HG02885 (cell line): ENCODE data around the gene RAB3D.
"Not testable (repeated sequence)": the region's sequence is repeated elsewhere in the genome, so short reads cannot be mapped to it uniquely, and the experiment has no call there.

ENCODE experiments used
- ATAC-seq: cut with Tn5 transposase; IDR thresholded peaks from one replicate; pipeline ENCODE4 v1.9.1; 2021; ENCODE audit warnings: mild to moderate bottlenecking; ENCODE audit not compliant: unreplicated experiment, poor library complexity

The RAB3D gene

DNA sequence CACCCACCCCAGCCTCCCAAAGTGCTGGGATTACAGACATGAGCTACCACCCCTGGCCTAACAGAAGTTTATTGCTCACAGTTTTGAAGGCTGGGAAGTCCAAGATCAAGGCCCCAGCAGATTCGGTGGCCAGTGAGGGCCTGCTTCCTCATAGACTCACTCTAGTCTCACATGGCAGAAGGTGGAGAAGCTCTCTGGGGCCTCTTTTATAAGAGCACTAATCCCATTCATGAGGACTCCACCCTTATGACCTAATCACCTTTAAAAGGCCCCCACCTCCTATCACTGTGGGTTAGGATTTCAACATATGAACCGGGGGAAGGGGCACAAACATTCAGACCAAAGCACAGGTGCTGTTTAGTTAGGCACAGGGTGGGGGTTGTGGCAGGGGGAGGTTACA, 28.1 kb upstream of the RAB3D start:
- no peak for ATAC-seq

DNA sequence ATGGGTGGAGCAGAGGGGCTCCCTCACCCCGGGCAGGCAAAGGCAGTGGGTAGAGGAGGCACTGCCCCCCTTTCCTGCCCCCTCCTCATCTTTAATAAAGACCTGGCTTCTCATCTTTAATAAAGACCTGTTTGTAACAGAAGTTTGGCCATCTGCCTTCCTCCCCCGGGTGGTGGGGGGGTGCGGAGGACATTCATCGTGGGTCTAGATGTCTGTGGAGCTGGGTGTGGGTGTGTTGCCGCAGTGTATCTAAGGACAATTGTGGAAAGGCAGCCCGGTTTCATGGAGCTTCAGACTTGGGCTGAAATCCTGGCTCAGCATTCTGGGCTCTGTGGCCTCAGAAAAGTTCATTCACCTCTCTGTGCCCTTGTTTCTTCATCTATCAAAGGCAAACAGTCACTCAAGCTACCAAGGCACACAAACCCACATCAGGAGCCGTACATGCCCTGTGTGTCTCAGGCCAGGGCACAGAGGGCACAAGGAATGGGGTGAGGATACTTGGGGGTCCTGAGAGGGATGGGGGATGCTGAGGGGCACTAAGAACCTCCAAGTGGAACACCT, 26.2 kb upstream of the RAB3D start:
- ATAC-seq: no peak

DNA sequence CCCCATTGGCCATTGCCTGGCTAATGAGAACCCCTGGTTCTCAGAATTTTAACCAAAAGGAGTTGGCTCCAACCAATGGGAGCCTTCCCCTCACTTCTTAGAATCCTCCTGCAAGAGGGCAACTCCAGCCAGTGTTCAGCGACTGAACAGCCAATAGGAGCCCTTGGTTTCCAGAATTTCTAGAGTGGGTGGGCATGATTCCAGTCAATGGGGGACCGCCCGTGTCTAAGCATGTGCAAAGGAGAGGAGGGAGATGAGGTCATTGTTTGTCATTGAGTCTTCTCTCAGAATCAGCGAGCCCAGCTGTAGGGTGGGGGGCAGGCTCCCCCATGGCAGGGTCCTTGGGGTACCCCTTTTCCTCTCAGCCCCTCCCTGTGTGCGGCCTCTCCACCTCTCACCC, 25.5 kb upstream of the RAB3D start:
- ATAC-seq: no peak

DNA sequence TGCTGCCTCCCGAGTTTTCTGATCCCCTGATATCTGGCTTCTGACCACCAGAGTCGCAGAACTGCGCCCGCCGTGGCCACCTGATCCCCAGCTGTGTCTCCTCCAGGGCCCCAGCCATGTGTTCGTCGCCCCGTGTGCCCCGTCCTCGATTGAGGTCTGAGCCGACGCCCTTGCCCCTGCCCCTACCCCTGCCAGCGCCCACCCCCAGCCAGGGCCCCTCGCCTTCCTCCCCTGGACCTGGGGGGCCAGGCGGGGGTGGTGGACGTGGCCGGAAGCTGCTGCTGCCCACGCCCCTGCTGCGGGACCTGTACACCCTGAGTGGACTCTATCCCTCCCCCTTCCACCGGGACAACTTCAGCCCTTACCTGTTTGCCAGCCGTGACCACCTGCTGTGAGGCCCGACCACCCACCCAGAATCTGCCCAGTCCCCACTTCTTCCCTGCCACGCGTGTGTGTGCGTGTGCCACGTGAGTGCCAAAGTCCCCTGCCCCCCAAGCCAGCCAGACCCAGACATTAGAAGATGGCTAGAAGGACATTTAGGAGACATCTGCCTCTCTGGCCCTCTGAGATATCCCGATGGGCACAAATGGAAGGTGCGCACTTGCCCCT, 24.9 kb upstream of the RAB3D start:
- no peak for ATAC-seq

DNA sequence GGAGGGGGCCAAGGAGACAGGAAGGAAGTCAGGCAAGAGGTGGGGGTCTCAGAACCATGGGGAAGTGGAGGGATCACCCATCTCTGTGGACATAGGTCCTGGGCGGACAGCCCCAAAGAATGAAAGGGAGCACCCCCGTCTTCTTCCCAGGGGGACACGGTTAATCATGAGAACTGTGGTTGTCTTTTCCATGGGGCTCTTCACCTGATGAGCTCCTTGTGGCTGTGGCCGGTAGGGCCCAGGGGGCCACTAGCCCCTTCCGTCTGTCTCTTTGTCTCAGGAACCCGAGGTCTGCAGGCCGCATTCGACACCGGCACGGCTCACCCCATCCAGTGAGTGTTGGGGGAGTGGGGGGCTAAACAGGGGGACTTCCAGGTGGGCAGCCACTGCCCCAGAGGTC, 24.4 kb upstream of the RAB3D start:
- no peak for ATAC-seq

DNA sequence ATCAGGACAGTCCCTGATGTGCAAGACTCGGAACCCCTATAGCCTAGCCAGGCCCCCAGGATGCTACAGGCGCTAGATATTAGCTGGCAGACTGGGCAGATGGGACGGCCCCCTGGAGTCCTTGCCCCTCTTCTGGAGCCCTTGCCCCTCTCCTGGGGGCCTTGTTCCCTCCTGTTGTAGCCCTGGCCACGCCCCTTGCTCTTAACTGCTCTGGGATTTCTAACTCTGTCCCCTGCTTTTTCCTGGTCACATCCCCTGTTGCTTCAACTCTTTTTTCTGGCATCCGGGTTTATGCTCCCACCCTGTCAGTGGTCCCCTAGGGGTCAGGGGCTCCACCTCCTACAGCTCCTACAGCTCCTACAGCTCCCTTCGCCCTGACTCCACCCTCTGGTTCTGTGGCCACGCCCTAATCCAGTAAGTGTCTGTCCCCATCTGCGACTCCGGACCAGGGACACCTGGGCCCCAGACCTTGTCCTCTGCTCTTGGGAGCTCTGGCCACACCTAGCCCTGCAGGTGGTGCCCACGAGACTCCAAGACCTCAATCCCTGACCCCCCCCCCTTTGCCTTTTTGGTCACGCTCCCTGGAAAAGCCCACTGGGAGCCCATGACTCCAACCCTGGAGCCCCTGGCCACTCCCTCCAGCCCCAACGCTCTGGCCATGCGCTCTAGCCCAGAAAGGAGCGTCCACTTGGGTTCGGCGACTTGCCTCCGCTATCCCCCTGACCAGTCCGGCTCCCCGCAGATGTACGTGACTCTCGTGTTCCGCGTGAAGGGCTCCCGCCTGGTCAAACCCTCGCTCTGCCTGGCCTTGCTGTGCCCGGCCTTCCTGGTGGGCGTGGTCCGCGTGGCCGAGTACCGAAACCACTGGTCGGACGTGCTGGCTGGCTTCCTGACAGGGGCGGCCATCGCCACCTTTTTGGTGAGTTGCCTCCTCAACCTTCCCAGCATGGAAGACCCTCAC, 22.6 kb upstream of the RAB3D start:
- no peak for ATAC-seq

DNA sequence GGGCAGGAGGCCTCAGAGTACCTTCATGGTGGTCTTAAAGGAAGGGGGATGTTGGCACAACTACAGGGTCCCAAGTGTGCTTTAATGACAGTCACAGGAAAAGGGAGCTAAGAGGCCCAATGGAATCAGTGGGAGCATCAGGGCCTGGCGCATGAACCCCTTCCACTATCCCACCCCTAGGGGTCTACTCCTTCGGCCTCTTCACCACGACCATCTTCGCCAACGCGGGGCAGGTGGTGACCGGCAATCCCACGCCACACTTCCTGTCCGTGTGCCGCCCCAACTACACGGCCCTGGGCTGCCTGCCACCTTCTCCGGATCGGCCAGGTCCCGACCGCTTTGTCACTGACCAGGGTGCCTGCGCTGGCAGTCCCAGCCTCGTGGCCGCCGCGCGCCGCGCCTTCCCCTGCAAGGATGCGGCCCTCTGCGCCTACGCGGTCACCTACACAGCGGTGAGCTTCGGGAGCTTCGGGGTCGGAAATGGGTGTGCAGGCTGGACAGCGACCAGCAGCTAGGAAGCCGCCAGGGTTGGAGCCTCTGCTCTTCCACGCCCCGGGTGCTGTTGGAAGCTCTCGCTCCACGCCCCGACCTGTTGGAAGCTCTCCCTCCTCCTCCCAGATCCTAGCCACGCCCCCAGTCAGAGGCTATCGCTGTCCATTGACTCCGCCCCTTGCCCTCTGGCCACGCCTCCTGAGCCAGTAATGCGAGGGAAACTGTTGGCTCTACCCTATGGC, 21.7 kb upstream of the RAB3D start:
- ATAC-seq: no peak

DNA sequence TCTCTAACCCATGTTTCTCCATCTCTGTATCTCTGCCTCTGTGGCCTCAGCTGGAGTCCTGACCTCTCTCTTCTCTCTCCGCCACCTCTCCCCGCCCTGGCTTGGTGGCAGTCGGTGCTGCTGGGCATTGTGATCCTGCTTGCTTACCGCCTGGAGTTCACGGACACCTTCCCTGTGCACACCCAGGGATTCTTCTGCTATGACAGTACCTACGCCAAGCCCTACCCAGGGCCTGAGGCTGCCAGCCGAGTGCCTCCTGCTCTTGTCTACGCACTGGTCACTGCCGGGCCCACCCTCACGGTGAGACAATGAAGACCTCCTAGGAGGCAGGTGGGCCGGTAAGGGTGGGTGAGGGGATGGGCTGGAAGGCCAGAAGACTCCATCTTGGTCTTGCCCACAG, 20.0 kb upstream of the RAB3D start:
- ATAC-seq: no peak

DNA sequence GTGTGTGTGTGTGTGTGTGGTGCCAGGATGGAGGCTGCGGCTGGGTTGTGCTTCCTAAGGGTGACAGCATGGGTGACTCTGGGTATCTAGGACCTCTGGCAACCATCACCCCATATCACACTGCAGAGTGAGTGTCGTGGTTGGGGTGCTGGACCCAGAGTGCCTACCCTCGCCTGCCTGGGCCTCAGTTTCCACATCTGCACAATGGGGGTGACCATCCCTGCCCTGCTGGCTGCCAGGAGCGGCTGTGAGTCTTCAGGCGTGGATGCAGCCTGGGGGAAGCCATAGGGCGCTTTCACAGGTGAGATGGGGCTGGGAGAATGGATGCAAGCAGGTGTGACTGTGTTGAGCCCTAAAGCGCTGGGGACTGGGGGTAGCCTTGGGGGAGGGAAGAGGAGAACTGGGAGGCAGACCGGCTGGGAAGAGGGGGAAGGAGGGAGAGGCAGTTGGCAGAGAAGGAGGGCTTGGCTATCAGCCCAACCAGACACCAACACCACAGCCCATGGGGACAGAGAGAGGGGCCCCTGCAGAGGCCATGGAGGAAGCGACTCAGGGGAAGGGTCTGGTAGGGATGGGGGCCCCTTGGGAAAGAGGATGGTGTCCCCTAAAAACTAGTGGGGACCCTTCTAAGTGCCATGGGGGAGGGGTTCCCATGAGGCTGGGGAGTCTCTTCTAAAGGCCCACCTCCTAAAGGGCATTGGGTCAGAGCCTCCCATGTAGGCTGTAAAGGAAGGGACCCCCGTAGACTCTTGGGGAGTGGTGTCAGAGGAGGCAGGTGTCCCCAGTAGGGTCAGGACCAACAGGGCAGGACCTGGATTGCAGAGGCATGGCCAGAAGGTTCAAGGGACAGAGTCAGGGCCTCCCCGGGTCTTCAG, 17.5 kb upstream of the RAB3D start:
- no peak for ATAC-seq

DNA sequence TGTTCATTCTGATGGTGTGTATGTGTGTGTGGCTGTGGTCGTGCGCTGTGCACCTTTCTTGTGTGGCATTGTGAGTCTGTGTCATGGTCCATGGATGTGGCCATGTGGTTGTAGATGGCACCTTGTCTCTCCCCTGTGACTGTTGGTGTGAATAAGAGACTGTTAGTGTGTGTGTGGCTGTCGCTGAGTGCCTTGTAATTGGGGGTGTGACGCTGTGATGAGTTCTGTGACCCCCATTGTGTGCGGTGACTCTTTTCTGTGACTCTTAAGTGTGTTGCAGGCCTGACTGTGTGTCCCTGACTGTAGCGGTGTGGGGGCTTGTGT, 16.6 kb upstream of the RAB3D start:
- ATAC-seq: no peak

DNA sequence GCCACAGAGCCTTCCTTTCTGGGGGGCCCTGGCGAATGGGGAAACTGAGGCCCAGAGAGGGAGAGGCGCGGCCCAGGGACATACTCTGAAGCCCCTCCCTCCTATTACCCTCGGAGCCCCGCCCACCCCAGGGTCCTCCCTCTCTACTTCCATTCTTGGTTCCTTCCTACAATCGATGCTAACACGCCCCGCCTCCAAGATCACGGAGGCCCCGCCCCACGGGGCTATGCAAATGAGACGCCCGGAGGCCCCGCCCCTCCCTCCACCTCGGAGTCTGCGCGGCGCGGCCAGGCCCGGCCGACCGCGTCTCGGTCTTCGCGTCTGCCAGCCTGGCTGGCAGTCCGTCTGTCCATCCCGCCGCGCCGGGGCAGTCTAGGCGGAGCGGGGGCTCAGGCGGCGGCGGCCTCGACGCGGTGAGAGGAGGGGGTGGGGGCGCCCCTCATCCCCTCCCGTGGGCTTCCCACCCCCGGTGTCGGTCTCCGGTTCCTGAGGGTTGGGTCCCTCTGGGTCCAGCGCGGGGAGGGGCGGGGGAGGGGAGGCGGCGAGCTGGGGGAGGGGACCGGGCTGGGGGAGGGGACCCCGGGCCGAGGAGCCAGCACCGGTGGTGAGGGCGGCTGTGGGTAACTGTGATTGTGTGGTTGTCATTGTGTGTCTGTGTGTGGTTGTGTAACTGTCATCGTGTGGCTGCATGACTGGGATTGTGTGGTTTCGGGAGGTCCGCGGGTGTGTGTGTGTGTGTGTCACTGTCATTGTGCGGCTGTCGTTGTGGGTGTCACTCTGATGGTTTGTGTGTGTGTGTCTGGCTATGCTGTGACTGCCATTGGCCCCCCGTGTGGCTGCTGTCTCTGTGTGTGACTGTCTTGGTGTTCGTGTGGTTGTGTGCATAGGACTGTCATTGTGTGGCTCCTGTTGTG, 16.0 kb upstream of the RAB3D start, which contains the start of gene PLPPR2:
TSS of gene PLPPR2 (plus strand) at position 273 of the 914 bp plus-strand sequence. CDS start 2,242 bp downstream, outside the sequence.
- peak; percentile 44 for ATAC-seq

DNA sequence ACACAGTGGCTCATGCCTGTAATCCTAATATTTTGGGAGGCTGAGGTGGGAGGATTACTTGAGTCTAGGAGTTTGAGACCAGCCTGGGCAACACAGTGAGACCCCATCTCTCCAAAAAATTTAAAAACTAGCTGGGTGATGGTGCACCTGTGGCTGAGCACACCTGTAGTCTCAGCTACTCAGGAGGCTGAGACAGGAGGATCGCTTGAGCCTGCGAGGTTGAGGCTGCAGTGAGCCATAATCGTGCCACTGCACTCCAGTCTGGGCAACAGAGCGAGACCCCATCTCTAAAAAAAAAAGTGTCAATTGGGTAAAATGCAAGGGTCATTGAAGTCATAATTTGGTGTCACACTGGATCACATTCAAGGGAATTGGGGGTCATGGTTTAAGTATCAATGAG, 14.6 kb upstream of the RAB3D start:
- not testable (repeated sequence) for ATAC-seq

DNA sequence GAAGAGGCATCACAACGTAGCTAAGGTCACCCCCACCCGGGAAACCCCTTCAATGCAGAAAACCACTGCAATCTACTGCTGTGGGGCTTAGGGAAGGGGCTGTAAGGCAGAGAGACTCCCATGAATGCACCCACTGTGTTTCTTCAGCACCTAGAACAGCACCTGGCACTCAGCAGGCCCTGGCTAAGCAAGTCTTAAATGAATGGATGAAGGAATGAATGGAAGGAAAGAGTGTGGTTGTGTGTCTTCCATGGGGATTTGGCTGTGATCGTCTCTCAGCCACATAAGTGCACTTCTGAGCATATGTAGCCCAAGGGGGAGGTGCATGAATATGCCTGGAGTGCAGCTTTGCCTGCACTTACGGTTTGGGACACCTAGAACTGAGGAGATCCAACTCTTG, 9.7 kb upstream of the RAB3D start:
- no peak for ATAC-seq

DNA sequence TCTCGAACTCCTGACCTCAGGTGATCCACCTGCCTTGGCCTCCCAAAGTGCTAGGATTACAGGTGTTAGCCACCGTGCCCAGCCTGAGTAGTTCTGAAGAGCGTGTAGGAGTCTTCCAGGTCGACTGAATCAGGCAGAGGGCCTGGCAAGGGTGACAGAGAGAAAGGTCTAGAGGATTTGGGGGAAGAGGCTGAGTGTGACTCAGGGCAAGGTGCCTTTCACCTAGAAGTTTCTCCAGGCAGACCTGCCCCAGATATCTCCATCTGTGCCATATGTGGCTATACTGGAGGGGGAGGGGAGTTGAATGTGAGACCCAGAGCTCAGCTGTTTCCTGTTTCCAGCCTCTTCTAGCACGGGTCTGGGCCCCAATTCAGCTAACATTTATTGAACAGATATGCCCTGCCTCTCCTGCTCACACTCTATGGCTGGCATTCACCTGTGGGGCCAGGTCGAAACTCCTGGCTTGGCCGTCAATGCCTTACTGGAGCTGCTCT, 8.1 kb upstream of the RAB3D start:
- no peak for ATAC-seq

DNA sequence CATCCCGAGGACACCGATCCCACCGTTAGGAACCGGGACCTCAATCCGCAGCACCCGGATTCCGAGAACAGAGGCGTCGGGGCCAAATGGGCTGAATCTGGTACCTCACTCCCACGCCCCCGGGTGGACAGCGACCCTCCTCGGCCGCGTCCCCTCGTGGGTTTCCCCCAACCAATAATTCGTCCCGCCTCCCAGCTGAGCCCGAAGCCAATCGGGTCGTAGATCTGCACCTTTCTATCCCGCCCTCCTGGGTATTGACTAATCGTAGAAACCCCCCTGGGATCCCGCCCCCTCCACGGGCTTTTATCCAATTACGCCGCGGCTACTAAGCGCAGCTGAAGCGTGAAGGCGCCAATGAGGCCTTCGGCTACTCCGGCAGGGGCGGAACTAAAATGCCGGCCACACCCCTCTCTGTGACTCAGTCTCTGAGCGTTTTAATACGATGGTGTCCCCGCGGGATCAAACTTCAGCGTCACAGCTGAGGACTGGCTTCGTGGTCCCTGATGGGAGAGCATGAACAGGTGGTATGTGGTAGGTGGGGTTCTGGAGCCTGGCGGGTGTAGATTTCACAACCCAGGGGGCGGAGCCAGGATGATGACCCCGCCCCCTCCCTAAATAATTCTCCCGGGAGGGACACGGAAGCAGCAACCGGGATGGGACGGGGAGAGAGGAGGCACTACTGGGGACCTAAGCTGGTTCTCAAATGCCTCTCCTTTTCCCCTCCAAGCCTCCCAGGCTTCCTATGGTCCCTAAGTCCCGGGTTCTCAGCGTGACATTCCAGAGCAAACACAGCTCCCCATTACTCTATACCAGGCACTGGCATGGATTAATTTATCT, 6.9 kb upstream of the RAB3D start, which contains the start of the genes CCDC159 and TMEM205:
TSS of gene CCDC159 (plus strand) at position 416 of the 837 bp plus-strand sequence. CDS start at position 504, 88 bp downstream.
TSS of gene TMEM205 (minus strand) at position 165 of the 837 bp plus-strand sequence. CDS start 649 bp downstream, outside the sequence.
- ATAC-seq: peak; percentile 97

DNA sequence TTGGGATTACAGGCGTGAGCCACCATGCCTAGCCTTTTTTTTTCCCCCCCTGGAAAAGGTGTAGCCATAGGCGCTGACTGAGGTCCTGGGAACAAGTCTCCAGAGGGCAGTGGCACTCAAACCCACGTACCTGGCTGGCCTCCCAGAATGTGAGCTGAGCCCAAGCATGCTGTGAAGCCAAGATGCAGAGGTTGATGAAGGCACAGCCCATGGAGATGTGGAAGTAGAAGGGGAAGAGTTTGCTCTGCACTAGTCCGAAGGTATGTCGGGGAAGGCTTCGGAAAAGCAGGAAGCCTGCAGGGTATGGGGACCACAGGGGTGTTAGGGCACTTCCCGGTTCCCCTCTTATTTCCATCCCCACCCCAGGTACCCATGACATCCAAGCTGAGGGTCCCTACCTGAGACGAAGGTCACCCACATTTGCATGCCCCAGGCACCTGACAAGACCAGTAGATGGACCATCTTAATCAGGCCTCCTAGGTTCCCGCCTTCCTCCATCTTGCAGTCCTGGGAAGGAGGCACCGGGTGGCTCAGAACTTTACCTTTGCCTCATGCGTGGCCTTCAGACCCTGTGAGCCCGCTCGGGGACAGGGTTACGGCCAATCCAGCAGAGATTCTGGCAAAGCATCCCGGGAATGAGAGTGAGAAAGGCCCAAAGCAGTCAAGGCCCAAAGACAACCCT, 5.8 kb upstream of the RAB3D start:
- ATAC-seq: no peak

DNA sequence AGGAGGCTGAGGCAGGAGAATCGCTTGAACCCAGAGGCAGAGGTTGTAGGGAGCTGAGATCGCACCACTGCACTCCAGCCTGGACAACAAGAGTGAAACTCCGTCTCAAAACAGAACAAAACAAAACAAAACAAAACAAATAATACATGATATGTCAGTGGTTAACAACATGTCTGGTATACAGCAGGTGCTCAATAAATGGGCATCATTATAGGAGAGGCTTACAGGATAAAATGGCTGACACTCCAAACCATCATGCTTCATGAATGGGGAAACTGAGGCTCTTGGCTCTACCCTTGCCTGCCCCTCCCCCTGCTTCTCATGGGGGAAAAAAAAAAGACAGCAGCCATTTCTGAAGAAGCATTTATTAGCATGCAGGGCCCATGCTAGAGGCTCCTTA, 3.0 kb upstream of the RAB3D start:
- no peak for ATAC-seq
